ENCODE data around the gene FAM118B.

Gene FAM118B

DNA sequence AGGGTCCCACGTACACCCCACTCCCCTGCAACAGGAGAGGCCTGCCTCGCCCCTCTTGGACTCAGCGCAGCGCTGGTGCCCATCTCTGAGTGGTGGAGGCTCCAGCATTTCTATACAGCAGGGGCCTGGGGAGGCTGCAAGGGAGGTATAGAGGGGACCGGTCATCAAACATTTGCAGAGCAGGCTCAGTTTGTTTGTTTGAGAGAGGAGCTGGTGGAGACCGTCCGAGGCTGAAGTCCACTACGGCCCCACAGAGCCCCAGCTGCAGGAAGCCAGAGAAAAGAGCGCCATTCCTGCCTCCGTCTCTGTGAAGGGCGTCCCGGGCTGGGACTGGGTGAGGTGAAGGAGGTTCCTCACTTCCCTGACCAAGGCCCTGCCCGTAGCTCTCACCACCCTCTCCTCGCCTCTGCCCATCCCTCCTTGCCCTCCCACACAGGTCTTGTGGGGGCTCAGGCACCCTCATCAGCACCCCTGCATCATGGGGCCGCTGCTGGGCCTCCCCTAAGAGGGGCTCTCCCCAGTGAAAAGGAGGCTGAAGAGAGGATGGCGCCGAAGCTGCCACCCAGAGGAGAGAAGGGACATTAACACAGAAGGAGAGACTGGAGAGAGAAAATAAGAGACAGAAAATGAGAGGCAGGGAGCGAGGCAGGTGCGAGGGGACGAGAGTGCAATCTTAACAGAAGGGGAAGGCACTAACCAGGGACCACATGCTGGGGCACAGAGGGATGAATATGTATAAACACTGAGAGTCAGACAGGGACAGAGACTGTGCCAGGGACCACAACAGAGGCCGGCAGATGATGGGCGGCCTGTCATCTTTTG lies 24.7 kb upstream of the FAM118B start:
- DNase-seq = no peak

DNA sequence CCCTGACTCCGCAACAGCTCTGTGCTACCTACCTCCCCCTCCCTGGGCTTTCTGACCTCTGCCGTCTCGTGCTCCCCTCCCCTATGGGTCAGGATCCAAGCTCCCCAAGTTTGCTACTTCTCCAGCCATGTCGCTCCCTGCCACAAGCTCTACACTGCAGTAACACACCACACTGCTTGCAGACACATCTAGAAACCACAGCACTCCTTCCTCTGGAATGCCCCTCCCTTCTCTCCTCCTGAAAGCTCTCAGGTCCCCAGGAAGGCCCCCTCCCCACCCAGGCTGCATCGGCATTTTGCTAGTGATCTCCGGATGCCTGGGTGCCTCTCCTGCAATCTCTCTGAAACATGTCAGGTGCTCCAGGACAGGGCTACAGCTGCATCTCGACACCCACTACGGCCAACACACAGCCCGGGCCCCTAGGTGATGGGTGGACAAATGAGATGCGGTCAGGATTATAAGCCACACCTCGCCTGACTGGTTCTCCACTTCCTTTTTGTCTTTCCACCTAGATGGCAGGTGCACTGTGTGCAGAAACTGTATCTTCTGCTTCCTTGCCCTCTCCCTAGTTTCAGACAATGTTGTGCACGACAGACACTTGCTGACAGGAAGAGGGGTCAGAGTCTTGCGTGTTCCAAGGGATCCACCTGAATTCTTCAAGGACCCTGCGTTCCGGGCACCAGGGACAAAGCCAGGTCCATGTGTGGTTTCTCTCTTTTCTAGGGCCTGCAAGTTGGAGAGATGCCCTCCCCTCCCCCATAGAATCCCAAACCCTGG lies 23.1 kb upstream of the FAM118B start:
- no peak for DNase-seq

DNA sequence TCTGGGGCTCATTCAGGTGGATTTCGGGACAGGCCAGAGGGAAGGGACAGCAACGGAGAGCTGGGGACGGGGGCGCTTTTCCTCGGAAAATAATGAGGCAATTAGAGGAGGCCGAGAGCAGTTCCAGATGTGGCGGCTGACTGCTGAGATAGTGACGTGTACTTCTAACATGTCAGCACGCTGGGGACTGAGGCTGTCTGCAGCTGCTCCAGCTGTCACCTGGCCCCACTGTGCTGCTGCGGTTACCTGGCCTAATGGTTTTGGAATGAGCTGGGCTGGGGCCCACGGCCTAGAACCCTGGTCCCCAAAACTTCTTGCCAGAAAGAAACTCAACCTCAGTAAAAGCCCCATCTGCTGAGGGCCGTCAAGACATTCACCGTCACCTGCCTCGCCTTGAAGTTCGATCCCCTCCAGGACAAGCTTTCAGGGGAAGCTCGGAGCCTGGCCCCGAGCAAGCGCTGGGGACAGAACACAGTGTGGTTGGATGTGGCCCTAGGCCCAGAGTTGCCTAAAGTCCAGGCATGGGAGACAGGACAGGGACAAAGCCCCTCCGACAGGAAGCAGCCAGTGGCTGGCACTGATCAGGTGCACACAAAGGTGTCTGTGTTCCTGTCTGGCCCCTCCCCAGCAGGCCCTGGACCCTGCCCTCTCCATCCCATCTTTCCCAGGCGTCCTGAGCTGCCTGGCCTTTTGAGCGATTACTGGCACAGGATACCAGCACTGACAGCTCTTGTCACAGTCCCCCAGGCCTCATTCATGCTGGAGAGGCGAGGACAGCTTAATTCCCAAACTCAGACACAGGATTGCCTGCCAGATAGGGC lies 22.3 kb upstream of the FAM118B start:
- no peak for DNase-seq

DNA sequence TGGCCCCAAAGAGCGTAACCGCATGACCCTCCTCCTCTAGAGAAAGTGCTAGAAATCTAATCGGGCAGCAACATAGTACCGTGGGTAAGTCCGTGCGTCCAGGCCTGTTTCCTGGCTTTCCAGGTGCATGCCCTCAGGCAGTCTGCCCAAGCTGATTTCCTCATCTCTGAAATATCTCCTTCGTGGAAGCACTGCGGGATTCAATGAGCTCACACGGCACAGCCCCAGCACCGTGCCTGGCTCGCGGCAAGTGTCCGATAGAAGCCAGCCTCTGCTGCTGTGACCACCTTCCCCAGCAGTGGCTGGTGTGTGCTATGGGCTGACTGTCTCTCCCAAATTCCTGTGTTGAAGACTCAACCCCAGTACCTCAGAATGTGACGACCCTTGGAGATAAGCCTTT lies 20.8 kb upstream of the FAM118B start:
- no peak for DNase-seq

DNA sequence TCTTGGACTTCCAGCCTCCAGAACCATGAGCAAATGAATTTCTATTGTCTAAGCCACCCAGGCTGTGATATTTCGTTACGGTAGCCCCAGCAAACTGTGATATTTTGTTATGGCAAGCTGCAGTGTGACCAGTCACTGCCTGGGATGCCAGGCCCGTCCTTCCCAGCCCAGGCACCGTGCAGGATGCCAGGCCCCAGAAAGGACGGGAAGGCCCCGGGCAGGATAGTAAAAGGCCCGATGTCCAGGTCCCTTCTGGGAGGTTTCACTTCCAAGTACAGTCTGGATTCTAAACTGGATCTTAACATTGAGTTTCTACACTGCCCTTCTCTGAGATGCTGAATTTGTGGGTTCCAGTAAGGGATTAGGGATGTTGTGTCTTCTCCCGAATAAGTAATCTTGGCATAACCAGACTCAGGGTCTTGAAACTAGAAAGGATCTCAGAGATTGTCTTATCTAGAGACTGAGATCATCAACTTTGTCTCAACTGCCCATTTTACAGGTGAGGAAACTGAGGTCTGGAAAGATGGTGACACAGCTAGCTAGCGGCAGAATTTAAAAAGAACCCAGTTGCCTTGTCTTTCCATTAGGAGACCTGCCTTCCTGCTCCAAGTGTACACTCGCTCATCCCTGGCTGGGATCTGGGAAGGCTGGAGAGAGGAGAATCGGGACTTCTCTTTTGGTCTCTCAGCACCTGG lies 20.1 kb upstream of the FAM118B start:
- no peak for DNase-seq

DNA sequence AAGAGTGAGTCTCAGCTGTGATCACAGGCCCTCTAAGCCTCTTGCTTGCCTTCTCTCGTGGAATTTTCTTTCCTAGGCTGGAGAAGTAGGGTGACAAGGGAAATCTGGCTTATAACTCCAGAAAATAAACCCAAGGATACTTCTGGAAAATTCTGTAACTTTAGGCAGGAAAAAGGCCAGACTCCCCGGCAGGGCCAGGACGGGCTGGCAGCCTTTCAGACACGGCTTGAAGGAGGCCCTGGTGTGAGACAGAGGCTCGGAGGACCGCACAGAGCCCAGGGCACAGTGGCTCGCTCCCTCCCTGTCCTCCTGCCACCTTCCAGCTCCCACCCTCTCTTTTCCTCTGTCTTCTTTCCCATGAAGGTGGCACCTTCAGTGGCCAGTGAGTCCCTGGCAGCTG lies 19.2 kb upstream of the FAM118B start:
- DNase-seq = no peak

DNA sequence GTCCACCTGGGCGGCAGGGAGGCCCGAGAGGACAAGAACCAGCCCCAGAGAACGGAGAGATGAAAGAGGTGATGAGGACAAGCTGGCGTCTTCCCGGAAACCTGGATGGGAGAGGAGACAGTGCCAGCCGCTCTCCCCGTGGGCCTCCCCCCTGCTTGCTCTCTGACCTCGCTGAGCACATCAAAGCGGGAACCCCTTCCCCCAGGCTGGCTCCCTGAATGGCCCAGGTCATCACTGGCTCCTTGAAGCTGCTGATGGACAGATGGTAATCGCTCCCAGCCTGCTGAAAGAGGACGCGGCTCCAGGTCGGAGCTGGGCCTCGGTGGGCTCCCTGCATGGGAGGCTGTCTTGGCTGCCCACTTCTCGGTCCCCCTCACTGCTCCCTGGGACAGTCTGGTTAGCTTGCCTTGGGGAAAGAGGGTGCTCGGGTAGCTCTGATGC lies 18.5 kb upstream of the FAM118B start:
- DNase-seq = no peak

DNA sequence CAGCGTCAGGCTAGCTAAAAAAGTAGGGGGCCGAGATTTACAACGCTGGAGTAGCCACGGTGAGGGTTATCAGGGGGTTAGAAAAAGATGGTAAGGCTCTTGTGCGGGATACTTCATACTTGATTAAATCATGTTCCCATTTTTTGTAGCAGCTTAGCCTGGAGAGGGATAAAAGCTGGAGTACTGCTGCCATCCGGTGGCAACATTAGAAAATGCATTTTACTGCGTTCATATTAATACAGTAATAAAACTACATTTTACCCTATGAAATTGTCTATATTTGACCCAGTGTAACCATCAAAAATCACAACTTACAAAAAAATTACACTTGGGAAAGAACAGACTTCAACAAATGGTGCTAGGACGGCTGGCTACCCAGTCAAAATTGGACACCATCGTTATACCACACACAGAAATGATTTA lies 17.4 kb upstream of the FAM118B start:
- DNase-seq = no peak

DNA sequence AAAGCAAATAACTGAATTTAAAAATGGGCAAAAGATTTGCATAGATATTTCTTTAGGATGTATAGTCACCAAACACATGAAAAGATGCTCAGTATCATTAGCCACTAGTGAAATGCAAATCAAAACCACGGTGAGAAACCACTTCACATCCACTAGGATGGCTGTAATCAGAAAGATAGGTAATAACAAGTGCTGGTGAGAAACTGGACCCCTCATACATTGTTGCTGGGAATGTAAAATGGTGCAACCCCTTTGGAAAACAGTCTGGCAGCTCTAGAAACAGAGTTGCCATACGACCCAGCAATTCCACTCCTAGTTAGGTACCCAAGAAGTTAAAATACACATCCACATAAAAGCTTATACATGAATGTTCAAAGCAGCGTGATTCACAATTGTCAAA lies 16.5 kb upstream of the FAM118B start:
- no peak for DNase-seq

DNA sequence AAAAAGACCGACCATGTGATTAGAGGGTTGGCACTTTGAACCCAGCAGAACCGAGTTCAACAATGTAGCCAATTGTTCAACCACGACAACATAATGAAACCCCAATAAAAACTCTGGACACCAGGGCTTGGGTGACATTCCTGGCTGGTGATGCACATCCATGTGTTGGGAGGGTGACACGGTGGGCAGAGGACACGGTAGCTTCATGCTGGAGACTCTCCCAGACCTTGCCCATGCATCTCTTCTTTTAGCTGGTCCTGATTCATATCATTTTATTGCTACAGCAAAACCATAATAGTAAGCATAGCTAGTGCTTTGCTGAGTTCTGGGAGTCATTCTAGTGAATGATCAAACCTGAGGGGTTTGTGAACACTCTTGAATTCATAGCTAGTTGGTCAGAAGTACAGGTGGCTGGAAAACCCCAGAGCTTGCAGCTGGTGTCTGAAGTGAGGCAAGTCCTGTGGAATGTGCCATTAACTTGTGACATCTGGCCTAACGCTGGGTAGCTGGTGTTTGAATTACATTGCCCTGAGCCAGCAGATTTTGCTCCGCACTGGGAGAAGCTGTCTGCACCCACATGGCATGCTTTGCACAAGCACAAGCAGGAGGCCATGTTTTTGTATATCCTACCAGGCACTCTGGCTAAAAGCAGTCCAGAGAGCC lies 14.2 kb upstream of the FAM118B start:
- DNase-seq = no peak

DNA sequence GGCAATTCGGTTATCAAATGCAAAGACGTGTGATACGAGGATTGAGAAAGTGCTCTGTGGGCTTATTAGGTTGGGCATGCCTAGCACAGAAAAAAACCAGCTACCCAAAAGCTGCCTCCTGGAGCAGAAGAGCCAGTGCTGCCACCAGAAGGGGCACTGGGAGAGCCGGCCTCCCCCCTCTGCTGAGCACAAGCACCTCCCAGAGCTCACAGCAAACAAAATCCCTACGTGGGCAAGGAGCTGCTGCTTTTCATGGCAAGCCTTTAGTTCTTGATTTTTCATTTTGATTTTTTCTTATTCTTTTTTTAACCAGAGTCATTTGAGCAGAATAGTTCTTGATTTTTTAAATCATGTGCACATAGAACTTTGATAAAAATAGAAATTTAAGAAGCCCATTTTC lies 12.9 kb upstream of the FAM118B start:
- no peak for DNase-seq

DNA sequence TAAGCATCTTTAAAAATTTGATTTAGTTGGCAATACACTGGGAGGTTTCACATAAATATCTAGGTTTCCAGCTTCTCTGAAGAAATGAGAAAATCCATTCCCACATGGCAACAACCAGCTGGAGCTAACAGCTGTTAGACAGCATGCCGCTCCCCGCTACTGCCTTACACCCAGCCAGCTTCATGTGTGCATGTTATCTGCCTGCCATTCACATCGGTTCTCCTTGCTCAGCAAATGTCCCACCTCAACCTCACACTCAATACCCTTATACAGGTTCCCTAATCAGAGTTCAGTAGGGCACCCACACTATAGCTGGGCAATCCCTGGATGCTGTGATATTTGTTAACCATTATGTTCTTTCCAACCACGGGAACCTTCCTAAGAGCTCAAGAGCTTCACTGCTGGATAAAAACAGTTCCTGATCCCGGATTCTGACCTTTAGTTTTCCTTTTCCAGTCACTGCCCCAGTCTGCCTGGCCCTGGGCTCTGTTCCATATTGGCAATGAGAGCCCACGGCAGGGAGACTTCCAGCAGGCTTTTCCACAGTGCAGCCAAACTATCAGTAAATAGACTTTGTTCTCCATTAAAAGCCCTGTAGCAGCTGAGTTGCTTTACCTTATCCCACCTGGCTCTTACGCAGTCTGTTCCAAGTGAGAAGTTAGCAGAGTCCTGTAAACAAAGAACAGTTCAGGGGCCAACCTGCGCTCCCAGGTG lies 8.8 kb upstream of the FAM118B start:
- no peak for DNase-seq

DNA sequence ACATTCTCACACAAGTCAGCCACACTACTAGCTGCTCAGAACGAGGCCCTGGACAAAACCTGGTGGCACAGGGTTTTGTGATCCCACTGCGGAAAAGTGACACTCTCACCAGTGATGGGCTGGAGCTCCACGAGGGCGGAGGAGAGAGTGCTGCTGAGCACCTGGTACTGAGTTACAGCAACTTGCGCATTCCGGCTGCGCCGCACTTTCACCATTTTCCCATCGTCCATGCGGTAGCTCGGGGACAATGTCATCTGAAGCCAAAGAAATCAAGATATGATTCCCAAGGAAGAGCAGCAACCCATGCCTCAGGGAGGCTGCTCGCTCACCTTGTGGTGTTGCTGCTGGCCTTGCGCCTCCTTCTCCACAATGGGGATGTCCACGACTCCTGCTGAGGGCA lies 6.2 kb upstream of the FAM118B start:
- no peak for DNase-seq

DNA sequence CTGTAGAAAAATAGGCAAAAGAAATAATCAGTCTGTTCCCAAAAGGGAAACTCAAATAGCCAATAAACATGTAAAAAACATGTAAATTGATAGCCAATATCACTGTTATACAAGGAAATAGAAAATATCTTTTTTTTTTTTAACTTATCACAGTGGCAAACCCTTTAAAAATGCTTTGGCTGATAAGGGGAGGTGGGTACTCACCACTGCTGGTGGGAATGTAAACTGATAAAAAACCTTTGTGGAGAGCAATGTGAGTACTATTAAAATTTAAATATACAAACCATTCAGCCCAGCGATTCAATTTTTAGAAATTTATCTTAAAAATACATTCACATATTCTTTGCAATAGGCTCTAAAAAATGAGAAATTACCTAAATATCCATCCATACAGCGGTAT lies 3.7 kb upstream of the FAM118B start:
- DNase-seq = no peak

DNA sequence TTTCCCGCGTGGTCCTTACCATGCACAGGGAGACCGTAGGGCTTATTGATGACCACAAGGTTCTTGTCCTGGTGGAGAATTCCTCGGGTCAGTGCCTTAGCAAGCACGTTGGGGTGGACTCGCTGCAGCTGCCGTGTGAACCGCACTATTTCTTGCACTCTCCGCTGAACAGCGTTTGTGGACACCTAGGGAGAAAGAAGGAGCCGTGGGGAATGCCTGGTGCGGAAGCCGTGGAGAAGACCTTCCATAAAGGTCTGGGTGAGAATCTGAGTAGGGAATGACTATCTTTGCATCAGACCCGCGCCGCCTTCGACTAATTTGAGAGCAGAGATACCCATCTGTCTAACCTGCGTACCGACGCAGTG lies 729 bp upstream of the FAM118B start:
- no peak for DNase-seq

DNA sequence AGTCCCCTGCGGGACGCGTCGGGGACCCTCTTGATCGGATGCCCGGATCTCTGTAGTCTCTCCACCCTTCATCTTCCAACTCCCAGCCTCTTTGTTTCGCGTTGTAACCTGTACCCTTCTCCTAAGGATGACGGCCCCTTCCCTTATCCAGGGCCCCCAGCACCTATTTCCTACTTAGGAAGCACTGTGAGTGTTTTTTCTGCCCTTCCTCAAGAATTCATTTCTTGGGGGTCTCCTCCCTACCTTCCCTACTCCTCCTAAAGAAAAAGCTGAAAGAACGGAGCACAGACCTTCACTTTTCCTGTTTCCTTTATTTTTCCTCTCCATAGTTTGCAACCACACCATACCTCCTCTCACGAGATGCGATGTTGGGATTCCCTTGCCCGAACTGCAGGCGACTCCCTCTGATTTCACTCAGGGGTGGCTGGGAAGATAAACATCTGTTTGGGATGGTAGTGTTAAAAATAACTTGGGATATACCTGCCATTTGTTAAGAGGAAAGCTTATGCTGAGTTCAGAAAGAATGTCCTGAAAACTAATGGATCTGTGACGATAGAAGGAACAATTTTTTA lies 593 bp downstream of the FAM118B start:
- no peak for DNase-seq

DNA sequence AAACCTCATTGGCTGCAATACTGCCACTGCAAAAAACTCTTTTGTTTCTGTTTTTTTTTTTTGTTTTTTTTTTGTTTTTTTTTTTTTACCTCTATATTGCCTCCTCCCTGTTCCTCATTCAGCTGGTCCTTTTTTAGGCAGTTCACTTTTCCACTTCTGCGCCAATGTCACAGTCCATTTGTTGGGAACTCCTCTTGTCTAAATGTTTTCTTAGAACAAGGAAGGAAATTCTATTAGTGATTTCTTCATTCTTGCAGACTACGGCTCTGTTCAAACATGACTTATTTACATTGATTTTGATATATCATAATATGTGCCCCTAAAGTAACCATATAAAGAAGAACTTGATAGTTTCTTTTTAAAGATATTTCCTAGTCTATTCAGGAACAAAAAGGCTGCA lies 2.9 kb downstream of the FAM118B start:
- no peak for DNase-seq

DNA sequence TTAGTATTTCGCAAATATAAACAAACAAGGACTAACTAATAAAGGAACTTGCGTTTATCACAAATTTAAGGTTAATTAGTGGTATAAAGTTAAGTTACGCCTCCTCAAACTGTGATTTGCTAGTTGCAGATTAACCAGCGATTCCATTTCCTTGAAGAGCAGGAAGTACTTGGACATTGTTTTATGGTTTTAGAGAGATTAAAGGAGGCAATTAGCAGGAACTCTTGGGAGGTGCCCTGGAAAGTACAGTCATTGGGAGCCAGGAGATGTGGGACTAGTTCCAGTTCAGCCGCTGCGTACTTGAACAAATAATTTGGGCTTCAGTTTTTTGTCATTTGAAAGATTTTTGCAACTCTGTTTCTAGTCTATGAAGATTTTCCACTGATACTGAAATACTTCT lies 3.3 kb downstream of the FAM118B start:
- no peak for DNase-seq

DNA sequence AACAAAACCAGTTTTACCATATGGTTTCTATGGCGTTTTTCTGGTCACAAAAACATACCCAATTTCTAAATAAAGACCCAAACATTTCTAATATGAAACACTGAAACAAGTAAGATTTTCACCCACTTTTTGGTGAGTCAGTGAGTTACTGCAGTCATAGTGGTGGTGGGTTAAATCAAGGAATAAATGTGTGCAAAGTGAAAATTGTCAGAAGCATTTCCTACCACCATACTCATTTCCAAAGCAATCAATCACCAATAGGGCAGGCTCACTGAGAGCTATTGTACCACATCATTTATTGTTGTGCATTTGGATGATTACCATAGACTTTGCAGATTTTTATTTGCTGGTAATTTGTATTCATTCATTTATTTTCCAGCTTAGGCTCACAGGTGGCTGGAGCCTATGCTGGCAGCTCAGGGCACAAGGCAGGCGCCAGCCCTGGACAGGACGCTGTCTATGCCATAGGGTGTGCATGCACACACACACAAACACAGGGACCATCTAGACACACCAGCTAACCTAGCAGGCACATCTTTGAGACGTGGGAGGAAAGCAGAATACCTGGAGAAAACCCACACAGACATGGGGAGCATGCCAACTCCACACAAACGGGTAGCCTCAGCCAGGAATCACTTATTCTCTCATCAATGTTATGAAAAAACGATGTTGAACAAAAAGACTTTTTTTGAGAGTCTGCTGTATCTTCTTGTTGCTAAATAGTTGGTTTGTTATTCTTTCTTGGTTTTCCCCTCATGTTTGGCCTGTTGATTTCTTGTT lies 5.1 kb downstream of the FAM118B start:
- no peak for DNase-seq

DNA sequence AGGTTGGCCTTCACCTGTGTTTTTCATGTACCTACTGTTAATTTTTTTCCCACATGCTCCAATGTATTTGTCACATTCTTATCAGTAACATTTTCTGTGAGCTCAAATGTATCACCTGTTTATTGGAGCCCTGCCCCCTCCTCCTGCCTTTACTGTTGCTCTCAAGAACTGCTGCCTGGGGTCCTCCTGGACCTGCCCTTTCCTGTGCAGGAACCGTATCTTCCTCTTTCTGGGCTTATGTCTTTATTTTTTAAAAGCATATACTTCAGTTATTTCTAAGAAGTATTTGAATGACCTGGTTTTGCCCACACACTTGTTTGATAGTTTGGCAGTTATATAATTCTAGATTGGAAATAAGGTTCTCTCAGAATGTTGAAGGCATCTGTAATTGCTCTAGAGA lies 5.9 kb downstream of the FAM118B start:
- no peak for DNase-seq

DNA sequence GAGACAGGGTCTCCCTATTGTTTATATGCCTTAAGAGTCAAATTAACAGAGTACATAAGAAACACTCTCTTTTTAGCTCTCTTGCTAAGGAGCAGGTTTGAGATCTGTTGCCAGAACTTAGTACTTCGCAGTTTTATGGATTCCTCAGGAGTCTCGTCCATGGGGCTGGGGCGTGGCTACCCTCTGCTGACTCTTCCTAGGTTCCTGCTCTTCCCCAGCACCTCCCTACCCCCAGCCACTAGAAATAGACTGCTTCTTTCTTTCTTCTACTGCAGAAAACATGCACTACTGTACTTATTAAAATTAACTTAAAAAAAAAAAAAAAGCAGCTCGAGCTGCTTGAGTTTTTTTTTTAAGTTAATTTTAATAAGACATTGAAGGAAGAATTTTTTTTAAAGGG lies 8.0 kb downstream of the FAM118B start:
- DNase-seq = no peak
